ENCODE results near the gene TBL1XR1. TPM values are rescaled to one million over a fixed set of nuclear protein-coding genes. Genes with fewer than 3 reads are reported as not detected.

The TBL1XR1 gene
- total RNA-seq, 1 experiment from 2014 or later: 180 TPM

DNA sequence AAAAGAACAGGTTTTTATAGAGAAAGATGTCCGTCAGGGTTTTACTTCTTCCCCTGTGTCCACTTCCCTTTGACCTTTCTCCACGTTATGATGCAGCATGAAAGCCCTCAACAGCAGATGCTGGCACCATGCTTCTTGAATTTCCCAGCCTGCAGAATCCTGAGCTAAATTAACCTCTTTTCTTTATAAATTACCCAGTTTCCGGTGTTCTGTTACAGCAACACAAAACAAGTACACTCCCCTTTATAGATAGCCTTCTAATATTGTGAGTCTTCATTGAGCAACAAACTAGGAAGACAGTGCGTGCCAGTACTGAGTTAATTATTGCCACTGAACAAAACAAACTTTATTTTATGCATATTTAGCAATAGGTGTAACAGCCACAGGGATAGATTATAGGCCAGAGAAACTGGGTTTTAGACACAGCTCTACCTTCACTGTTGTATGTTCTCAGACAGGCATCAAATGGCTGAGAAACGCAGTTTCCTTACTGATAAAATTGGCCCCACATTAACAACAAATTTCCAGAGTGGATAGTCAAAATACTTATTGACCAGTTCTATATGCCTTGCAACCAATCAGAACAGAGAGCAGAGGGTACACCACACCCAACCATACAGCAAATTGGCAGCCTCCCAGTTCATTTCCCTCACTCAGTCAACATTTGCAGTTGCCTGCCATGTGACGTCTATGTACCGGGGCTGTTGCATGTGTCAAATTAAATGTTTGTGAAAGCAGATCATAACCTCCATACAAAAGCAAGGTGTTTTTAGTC, 14.4 kb upstream of the TBL1XR1 start:
- Histone ChIP-seq H2AFZ (ENCODE audit: low read depth, low read length, poor library complexity, severe bottlenecking) (no peak overlapping the region), H3K4me1 (ENCODE audit: control insufficient read depth in 1 of 2, insufficient read depth in 2 of 2, low read length in 2 of 2) (peaks cover 0 to 27% of the 10 kb centered on the region in 2 experiments; a peak in 3 of 4 replicates), H3K27me3 (ENCODE audit: insufficient read depth, low read length) (no peaks in the 10 kb centered on the region), H4K20me1 (ENCODE audit: insufficient read depth) (no peaks in the 10 kb centered on the region), H3K36me3 (ENCODE audit: control insufficient read depth in 1 of 2, insufficient read depth in 2 of 2, low read length in 2 of 2) (no peaks in the 10 kb centered on the region), H3K4me2 (ENCODE audit: low read length) (no peak overlapping the region), H3K9me2 (ENCODE audit: insufficient read depth) (no peaks in the 10 kb centered on the region), H3K9me3 (ENCODE audit: control insufficient read depth in 1 of 2, insufficient read depth in 1 of 2, low read depth in 1 of 2, low read length in 2 of 2) (no peaks in the 10 kb centered on the region), H3K79me2 (ENCODE audit: insufficient read depth, low read length) (no peaks in the 10 kb centered on the region), H3K9ac (ENCODE audit: low read length) (no peak overlapping the region), H3K4me3 (replicated peaks in 1 of 2; ENCODE audit: low read depth in 1 of 2, low read length in 2 of 2) (no peak overlapping the region), H3K27ac (ENCODE audit: low read depth, low read length) (no peak overlapping the region)
- TF ChIP-seq ELF1 (IDR thresholded peaks at IDR 0.05; ENCODE audit: borderline replicate concordance, low read depth): no peak
- TF ChIP-seq SP1 (IDR thresholded peaks at IDR 0.05; ENCODE audit: low read depth): no peak
- no peak for TF ChIP-seq ZFX (IDR thresholded peaks at IDR 0.05)
- no peak for TF ChIP-seq EGR1 (IDR thresholded peaks at IDR 0.05; ENCODE audit: low read depth)
- no peak for TF ChIP-seq EZH2 (IDR thresholded peaks at IDR 0.05)
- TF ChIP-seq SIN3A (IDR thresholded peaks at IDR 0.05; ENCODE audit: low read depth): no peak
- no peak for TF ChIP-seq FOSL1 (IDR thresholded peaks at IDR 0.05; ENCODE audit: low read depth)
- TF ChIP-seq, protein P1, sequence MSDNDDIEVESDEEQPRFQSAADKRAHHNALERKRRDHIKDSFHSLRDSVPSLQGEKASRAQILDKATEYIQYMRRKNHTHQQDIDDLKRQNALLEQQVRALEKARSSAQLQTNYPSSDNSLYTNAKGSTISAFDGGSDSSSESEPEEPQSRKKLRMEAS (IDR thresholded peaks at IDR 0.05): no peak
- no peak for TF ChIP-seq YY1 (IDR thresholded peaks at IDR 0.05; ENCODE audit: extremely low read depth, insufficient replicate concordance, low read depth, low read length)
- TF ChIP-seq, protein P2, sequence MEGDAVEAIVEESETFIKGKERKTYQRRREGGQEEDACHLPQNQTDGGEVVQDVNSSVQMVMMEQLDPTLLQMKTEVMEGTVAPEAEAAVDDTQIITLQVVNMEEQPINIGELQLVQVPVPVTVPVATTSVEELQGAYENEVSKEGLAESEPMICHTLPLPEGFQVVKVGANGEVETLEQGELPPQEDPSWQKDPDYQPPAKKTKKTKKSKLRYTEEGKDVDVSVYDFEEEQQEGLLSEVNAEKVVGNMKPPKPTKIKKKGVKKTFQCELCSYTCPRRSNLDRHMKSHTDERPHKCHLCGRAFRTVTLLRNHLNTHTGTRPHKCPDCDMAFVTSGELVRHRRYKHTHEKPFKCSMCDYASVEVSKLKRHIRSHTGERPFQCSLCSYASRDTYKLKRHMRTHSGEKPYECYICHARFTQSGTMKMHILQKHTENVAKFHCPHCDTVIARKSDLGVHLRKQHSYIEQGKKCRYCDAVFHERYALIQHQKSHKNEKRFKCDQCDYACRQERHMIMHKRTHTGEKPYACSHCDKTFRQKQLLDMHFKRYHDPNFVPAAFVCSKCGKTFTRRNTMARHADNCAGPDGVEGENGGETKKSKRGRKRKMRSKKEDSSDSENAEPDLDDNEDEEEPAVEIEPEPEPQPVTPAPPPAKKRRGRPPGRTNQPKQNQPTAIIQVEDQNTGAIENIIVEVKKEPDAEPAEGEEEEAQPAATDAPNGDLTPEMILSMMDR (IDR thresholded peaks at IDR 0.05 in 2 of 3, conservative IDR thresholded peaks at IDR 0.05 in 1 of 3; ENCODE audit: borderline replicate concordance in 1 of 3, insufficient read depth in 1 of 3, low read depth in 2 of 3, low read length in 2 of 3): no peak
- TF ChIP-seq EZH2phosphoT487 (IDR thresholded peaks at IDR 0.05; ENCODE audit: borderline replicate concordance): no peak
- no peak for TF ChIP-seq ZNF274 (IDR thresholded peaks at IDR 0.05; ENCODE audit: low read depth, low read length)
- no peak for TF ChIP-seq RAD21 (IDR thresholded peaks at IDR 0.05; ENCODE audit: low read depth)
- no peak for TF ChIP-seq SRF (IDR thresholded peaks at IDR 0.05; ENCODE audit: low read depth)
- TF ChIP-seq ZBTB33 (IDR thresholded peaks at IDR 0.05; ENCODE audit: extremely low read depth, insufficient replicate concordance, low read length): no peak
- TF ChIP-seq POLR2A (IDR thresholded peaks at IDR 0.05; ENCODE audit: borderline replicate concordance, extremely low read depth, insufficient read depth, insufficient read length): no peak
- no peak for TF ChIP-seq ATF3 (IDR thresholded peaks at IDR 0.05)
- TF ChIP-seq, protein P3, sequence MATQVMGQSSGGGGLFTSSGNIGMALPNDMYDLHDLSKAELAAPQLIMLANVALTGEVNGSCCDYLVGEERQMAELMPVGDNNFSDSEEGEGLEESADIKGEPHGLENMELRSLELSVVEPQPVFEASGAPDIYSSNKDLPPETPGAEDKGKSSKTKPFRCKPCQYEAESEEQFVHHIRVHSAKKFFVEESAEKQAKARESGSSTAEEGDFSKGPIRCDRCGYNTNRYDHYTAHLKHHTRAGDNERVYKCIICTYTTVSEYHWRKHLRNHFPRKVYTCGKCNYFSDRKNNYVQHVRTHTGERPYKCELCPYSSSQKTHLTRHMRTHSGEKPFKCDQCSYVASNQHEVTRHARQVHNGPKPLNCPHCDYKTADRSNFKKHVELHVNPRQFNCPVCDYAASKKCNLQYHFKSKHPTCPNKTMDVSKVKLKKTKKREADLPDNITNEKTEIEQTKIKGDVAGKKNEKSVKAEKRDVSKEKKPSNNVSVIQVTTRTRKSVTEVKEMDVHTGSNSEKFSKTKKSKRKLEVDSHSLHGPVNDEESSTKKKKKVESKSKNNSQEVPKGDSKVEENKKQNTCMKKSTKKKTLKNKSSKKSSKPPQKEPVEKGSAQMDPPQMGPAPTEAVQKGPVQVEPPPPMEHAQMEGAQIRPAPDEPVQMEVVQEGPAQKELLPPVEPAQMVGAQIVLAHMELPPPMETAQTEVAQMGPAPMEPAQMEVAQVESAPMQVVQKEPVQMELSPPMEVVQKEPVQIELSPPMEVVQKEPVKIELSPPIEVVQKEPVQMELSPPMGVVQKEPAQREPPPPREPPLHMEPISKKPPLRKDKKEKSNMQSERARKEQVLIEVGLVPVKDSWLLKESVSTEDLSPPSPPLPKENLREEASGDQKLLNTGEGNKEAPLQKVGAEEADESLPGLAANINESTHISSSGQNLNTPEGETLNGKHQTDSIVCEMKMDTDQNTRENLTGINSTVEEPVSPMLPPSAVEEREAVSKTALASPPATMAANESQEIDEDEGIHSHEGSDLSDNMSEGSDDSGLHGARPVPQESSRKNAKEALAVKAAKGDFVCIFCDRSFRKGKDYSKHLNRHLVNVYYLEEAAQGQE (IDR thresholded peaks at IDR 0.05; ENCODE audit: low read depth): no peak
- DNase-seq (ENCODE audit: low read depth, low spot score) (no peak), ATAC-seq (no peak)
- CTCF ChIA-PET: no interaction called here
- no TSS peak for BruUV-seq (replicated peaks)
- RAD21 ChIA-PET (ENCODE audit: low non-redundant PET in 1 of 2, low total read pairs in 2 of 2, uncharacterized antibody in 2 of 2, unreplicated experiment in 2 of 2): no interaction called here
- POLR2A ChIA-PET: no interaction called here
- intact Hi-C loops (cut with micrococcal nuclease): no loop called here

Data from HCT116 (cell line).